ENCODE measurements around the gene CYB5R3. TPM values are rescaled to one million over a fixed set of nuclear protein-coding genes. Genes with fewer than 3 reads are reported as not detected.

Gene CYB5R3
- total RNA-seq, 1 experiment from 2014 or later: 106 TPM

GRCh38 chr22:42692239-42693054 lies 43.3 kb upstream of the CYB5R3 start:
- CTCF ChIA-PET: no interaction called here
- intact Hi-C loops (cut with micrococcal nuclease; ENCODE audit: unreplicated experiment): no loop called here
- no peak for DNase-seq
- no peak for TF ChIP-seq EZH2 (IDR thresholded peaks at IDR 0.05; ENCODE audit: low read depth)
- TF ChIP-seq, protein P1, sequence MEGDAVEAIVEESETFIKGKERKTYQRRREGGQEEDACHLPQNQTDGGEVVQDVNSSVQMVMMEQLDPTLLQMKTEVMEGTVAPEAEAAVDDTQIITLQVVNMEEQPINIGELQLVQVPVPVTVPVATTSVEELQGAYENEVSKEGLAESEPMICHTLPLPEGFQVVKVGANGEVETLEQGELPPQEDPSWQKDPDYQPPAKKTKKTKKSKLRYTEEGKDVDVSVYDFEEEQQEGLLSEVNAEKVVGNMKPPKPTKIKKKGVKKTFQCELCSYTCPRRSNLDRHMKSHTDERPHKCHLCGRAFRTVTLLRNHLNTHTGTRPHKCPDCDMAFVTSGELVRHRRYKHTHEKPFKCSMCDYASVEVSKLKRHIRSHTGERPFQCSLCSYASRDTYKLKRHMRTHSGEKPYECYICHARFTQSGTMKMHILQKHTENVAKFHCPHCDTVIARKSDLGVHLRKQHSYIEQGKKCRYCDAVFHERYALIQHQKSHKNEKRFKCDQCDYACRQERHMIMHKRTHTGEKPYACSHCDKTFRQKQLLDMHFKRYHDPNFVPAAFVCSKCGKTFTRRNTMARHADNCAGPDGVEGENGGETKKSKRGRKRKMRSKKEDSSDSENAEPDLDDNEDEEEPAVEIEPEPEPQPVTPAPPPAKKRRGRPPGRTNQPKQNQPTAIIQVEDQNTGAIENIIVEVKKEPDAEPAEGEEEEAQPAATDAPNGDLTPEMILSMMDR (conservative IDR thresholded peaks at IDR 0.05): no peak; the same call in 1 of the 2 replicates
- H3K36me3 ChIP-seq (ENCODE audit: low read depth): no peaks in the 10 kb centered on the region
- H3K27ac ChIP-seq: no peak overlapping the region
- BruUV-seq (replicated peaks): no TSS peak
- H3K9me3 ChIP-seq (ENCODE audit: insufficient read depth, low read depth): no peaks in the 10 kb centered on the region
- H3K9me2 ChIP-seq (ENCODE audit: insufficient read depth): no peaks in the 10 kb centered on the region
- H3K27me3 ChIP-seq (ENCODE audit: insufficient read depth, low read depth): no peaks in the 10 kb centered on the region
- H3K79me2 ChIP-seq (ENCODE audit: low read depth): no peaks in the 10 kb centered on the region
- no peak overlapping the region for H3K4me3 ChIP-seq
- H3K4me2 ChIP-seq: no peak overlapping the region
- H3K4me1 ChIP-seq (replicated peaks; ENCODE audit: insufficient read depth): peaks cover 25% of the 10 kb centered on the region
- H3F3A ChIP-seq (ENCODE audit: insufficient read depth, low read depth): peaks cover 19% of the 10 kb centered on the region
- no peaks in the 10 kb centered on the region for H4K20me1 ChIP-seq (ENCODE audit: insufficient read depth)
- H2AFZ ChIP-seq: no peak overlapping the region
- POLR2A ChIA-PET (ENCODE audit: unreplicated experiment): no interaction called here

DNA sequence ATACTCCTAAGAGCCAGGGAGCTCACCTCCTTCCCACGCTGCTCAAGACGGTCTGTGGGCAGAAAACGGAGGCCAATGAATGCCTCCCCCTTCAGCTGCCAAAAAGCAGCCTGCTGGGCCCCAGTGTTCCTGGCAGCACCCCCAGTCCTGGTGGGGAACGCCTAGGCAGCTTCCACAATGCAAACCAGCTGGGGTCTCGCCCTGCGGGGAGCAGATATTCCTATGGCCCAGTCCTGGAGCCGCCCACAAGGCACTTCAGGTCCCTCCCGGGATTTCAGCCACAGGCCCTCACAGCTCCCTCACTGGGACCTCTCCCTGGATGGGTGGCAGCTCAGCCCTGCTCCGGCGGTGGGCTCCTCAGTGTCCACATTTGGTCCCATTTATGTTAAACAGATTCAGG lies 42.2 kb upstream of the CYB5R3 start:
- no TSS peak for BruUV-seq (replicated peaks)
- POLR2A ChIA-PET (ENCODE audit: unreplicated experiment): no interaction called here
- Histone ChIP-seq H3F3A (ENCODE audit: insufficient read depth, low read depth) (peaks cover 25% of the 10 kb centered on the region), H3K27me3 (ENCODE audit: insufficient read depth, low read depth) (no peaks in the 10 kb centered on the region), H3K79me2 (ENCODE audit: low read depth) (no peaks in the 10 kb centered on the region), H3K36me3 (ENCODE audit: low read depth) (no peaks in the 10 kb centered on the region), H3K27ac (no peak overlapping the region), H3K9me3 (ENCODE audit: insufficient read depth, low read depth) (no peaks in the 10 kb centered on the region), H3K4me3 (no peak overlapping the region), H3K4me2 (no peak overlapping the region), H3K4me1 (replicated peaks; ENCODE audit: insufficient read depth) (peaks cover 32% of the 10 kb centered on the region), H4K20me1 (ENCODE audit: insufficient read depth) (no peaks in the 10 kb centered on the region), H3K9me2 (ENCODE audit: insufficient read depth) (no peaks in the 10 kb centered on the region), H2AFZ (no peak overlapping the region)
- TF ChIP-seq EZH2 (IDR thresholded peaks at IDR 0.05; ENCODE audit: low read depth): no peak
- TF ChIP-seq, protein P1 (conservative IDR thresholded peaks at IDR 0.05): no peak
- CTCF ChIA-PET: no interaction called here
- DNase-seq: no peak
- intact Hi-C loops (cut with micrococcal nuclease; ENCODE audit: unreplicated experiment): no loop called here

GRCh38 chr22:42688241-42689211 lies 39.3 kb upstream of the CYB5R3 start:
- CTCF ChIA-PET: interaction anchor here (0.6 kb wide), 1 partner anchor 72 kb away, joined by 6 read pairs; no protein-coding TSS in a partner anchor
- intact Hi-C loops (cut with micrococcal nuclease; ENCODE audit: unreplicated experiment): loop anchor here (5.0 kb wide), 1 partner anchor 54 kb away; no protein-coding TSS in a partner anchor
- Histone ChIP-seq H2AFZ (no peak overlapping the region), H3K9me2 (ENCODE audit: insufficient read depth) (no peaks in the 10 kb centered on the region), H3K27ac (peak overlapping the region; percentile 70), H3K36me3 (ENCODE audit: low read depth) (no peaks in the 10 kb centered on the region), H3K79me2 (ENCODE audit: low read depth) (no peaks in the 10 kb centered on the region), H3K4me1 (replicated peaks; ENCODE audit: insufficient read depth) (peaks cover 41% of the 10 kb centered on the region), H3F3A (ENCODE audit: insufficient read depth, low read depth) (peaks cover 25% of the 10 kb centered on the region), H3K4me3 (peak overlapping the region; percentile 23; the same call in 1 of the 2 replicates), H4K20me1 (ENCODE audit: insufficient read depth) (no peaks in the 10 kb centered on the region), H3K27me3 (ENCODE audit: insufficient read depth, low read depth) (no peaks in the 10 kb centered on the region), H3K4me2 (peak overlapping the region; percentile 66), H3K9me3 (ENCODE audit: insufficient read depth, low read depth) (no peaks in the 10 kb centered on the region)
- BruUV-seq (replicated peaks): no TSS peak
- TF ChIP-seq EZH2 (IDR thresholded peaks at IDR 0.05; ENCODE audit: low read depth): no peak
- TF ChIP-seq, protein P1 (conservative IDR thresholded peaks at IDR 0.05): no peak
- POLR2A ChIA-PET (ENCODE audit: unreplicated experiment): interaction anchor here (0.5 to 0.7 kb wide), 4 partner anchors 44 to 1174 kb away, joined by 3 to 4 read pairs (median 4); partner anchors contain the start of gene SULT4A1
- peak; percentile 83 to 89 for DNase-seq

Data from PC-9 (cell line).